ENCODE measurements around the gene OR2T3.
"Not testable (repeated sequence)": the region's sequence is repeated elsewhere in the genome, so short reads cannot be mapped to it uniquely, and the experiment has no call there.

The OR2T3 gene

GRCh38 chr1:248473051-248473450 lies at the start of gene OR2T3:
Gene OR2T3, plus strand, starts transcription at chr1:248473351. Its CDS starts 0 bp downstream, at chr1:248473351.
- not testable (repeated sequence) for DNase-seq (ENCODE audit: low read depth); H3K4me3 ChIP-seq (ENCODE audit: low read length)

- DNase-seq (ENCODE audit: low read depth); H3K4me3 ChIP-seq (ENCODE audit: low read length): not testable (repeated sequence)
Observed at GRCh38 chr1:248427526-248428191, 45.5 kb upstream of the OR2T3 start.

- not testable (repeated sequence) for H3K4me3 ChIP-seq (ENCODE audit: low read length); DNase-seq (ENCODE audit: low read depth)
Observed at GRCh38 chr1:248428192-248428533, 45.0 kb upstream of the OR2T3 start.

DNA sequence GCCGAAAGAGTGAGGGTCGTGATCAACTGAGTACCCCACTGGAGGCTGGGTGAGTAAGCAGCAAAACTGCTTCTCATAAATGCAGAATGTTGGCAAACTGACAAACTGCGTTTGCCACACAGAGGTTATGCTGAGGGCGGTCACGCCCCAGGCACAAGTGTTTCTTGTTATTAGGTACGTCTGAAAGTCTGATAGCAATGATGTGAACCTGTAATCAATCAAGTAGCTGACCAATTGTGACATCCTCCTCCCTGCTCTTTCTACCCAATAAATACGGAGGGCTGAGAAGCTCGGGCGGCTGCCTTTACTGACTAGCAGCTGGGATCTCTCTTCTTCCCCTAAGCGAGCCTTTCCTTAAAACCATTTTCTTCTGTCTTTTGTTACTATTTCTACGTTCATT lies 41.5 kb upstream of the OR2T3 start:
- DNase-seq (ENCODE audit: low read depth); H3K4me3 ChIP-seq (ENCODE audit: low read length): not testable (repeated sequence)

GRCh38 chr1:248432201-248432600 lies 41.0 kb upstream of the OR2T3 start:
- not testable (repeated sequence) for DNase-seq (ENCODE audit: low read depth); H3K4me3 ChIP-seq (ENCODE audit: low read length)

DNA sequence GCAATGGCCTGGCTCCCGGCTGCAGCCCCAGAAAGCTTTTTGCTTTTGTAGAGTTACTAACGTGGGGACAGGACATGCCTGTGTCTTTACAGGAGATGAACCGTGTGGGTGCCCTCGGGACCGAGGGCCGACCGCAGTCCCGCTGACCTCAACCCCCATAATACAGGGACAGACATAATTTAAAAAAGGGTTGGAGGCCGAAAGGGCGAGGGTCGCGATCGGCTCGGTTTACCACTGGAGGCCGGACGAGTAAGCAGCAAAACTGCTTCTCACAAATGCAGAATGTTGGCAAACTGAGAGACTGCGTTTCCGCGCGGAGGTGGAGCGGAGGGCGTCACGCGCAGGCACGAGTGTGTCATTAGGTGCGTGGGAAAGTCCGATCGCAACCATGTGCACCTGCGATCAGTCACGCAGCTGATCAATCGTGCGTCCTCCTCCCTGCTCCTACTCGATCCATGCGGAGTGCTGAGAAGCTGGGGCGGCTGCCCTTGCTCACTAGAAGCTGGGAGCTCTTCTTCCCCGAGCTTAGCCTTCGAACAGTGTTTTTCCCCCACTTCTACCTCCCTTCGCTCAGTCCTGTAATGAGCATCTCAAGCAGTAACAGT lies 39.2 kb upstream of the OR2T3 start:
- not testable (repeated sequence) for DNase-seq (ENCODE audit: low read depth); H3K4me3 ChIP-seq (ENCODE audit: low read length)

DNA sequence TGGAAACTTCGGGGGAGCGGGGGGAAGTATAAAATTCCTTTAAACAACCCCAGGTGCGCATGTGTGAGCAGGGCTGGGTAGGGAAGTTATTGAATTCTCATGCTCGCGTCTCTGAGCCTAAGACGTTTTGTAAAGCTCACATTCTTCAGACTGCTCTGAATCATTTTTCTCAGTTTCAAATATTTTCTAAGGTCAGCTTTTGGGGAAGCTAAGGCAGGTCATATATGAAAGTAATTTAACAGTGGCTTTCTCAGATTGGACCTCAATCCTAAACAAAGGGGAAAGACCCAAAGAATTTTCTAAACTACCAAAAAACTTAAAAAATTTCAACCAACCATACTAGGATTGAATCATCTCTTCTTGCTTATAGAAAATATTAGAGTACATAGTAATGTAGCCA lies 38.2 kb upstream of the OR2T3 start:
- not testable (repeated sequence) for DNase-seq (ENCODE audit: low read depth); H3K4me3 ChIP-seq (ENCODE audit: low read length)

GRCh38 chr1:248436303-248436702 lies 36.8 kb upstream of the OR2T3 start:
- not testable (repeated sequence) for DNase-seq (ENCODE audit: low read depth); H3K4me3 ChIP-seq (ENCODE audit: low read length)

GRCh38 chr1:248438668-248439067 lies 34.5 kb upstream of the OR2T3 start:
- DNase-seq (ENCODE audit: low read depth); H3K4me3 ChIP-seq (ENCODE audit: low read length): not testable (repeated sequence)

DNA sequence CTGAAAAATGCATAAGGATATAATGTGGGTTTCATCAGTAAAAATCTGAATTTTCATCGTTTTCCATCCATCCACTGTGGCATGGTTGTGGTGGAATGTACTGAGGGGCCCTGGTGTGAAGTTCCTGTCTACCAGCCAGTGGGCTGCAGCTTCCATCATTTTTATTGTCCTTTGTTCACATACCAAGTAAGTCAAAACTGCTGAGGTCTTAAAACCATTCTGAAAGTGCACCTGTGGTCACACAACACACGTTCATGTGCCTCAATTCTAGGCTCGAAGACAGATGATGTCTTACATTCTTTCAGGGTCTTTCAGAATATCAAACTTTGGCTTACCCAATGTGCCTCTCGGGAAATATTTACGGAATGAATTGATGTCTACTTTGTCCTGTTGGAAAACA lies 33.9 kb upstream of the OR2T3 start:
- DNase-seq (ENCODE audit: low read depth); H3K4me3 ChIP-seq (ENCODE audit: low read length): not testable (repeated sequence)

DNA sequence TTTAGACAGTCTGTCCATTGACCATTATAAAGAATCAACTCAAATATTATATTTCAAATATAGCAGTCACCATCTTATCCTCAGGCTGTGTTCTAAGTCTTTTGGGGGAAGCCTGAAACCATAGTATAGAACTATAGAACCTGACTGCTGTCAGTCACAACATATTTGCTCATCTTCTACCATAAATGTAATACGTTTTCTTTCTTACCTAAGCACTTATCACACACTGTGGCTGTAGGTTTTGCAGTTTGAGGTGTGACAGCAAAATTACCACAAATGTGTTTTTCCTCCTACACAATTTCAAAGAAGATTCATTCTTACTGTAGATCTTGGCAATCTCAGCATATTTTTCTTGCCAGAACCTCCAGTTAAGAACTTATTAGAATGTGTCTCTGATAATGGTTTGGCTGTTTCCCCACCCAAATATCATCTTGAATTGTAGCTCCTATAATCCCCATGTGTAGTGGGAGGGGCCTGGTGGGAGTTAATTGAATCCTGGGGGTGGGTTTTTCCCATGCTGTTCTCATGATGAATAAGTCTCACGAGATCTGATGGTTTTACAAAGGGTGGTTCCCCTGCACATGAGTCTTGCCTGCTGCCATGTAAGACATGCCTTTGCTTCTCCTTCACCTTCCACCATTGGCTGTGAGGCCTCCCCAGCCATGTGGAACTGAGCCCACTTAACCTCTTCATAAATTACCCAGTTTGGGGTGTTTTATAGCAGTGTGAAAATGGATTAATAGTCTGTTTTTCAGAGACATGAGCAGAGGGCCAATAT lies 30.5 kb upstream of the OR2T3 start:
- H3K4me3 ChIP-seq (ENCODE audit: low read length); DNase-seq (ENCODE audit: low read depth): not testable (repeated sequence)

DNA sequence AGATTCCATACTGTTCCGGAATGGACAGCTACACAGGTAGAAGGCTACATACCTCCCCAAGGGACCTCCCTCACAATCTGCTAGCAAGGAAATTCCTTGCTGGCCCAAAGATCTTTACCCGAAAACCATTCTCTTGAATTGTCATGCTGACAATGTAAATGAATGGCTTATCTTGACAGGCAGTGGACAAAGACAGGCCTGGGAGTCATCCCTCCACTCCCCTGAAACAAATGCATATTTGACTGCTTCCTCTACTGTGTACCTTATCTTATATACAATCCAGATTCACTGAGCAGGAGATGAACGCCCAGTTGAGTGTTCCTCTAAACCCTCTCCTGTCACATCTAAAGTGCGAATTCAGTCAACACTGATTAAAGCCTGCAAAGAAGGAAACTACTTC lies 28.5 kb upstream of the OR2T3 start:
- DNase-seq (ENCODE audit: low read depth); H3K4me3 ChIP-seq (ENCODE audit: low read length): not testable (repeated sequence)

DNA sequence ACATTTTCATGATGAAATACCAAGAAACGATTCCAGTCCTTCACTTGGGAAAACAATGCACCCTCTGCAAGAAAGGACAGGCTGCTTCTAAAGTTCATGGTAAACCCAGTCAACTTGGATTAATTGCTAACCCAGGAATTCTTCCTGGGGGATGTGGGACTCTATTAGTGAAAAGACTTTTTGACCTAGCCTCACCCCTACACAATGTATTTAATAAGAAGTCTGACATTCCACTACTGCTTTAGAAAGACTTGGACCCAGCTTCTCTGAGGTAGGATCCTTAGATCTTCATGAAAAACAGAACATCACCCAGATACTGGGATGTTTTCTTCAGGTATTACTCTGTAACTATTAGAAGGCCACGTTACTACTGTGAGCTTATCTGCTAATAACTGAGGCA lies 27.8 kb upstream of the OR2T3 start, which contains the start of gene OR2T2:
TSS of gene OR2T2 (plus strand) at position 239 of the 400 bp plus-strand sequence. CDS start 7,161 bp downstream, outside the sequence.
- not testable (repeated sequence) for H3K4me3 ChIP-seq (ENCODE audit: low read length); DNase-seq (ENCODE audit: low read depth)

- not testable (repeated sequence) for H3K4me3 ChIP-seq (ENCODE audit: low read length); DNase-seq (ENCODE audit: low read depth)
Observed at GRCh38 chr1:248448409-248449074, 24.6 kb upstream of the OR2T3 start.

DNA sequence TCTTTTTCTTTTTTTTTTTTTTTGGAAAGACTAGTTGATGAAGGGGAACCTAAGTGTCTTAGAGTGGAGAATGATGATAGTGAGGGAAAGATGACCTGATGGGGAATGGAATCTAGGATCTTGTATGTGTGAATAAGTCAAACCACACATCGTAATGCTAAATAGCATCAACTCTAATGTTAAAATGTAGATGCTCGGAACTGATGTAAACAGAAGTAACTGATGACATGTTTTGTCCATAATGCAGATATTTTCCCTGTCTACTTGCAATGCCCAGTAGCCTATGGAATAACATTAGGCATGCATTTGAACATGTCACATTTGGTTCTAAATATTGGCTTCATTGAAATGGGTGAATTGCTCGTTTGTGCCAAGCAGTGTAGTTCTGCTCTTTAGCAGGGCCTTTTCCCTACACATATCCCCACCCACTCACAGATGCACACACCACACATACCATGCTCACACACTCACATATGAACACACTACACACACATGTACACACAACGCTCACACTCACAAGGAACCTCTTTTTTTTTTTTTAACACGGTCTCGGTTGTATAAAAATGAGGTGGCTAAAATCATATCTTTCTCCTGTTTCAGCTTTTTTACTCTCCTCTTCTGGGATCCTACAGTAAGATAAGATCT lies 23.2 kb upstream of the OR2T3 start:
- DNase-seq (ENCODE audit: low read depth); H3K4me3 ChIP-seq (ENCODE audit: low read length): not testable (repeated sequence)

- not testable (repeated sequence) for DNase-seq (ENCODE audit: low read depth); H3K4me3 ChIP-seq (ENCODE audit: low read length)
Observed at GRCh38 chr1:248450466-248451145, 22.5 kb upstream of the OR2T3 start.

GRCh38 chr1:248453619-248454018 lies 19.5 kb upstream of the OR2T3 start:
- not testable (repeated sequence) for DNase-seq (ENCODE audit: low read depth); H3K4me3 ChIP-seq (ENCODE audit: low read length)

DNA sequence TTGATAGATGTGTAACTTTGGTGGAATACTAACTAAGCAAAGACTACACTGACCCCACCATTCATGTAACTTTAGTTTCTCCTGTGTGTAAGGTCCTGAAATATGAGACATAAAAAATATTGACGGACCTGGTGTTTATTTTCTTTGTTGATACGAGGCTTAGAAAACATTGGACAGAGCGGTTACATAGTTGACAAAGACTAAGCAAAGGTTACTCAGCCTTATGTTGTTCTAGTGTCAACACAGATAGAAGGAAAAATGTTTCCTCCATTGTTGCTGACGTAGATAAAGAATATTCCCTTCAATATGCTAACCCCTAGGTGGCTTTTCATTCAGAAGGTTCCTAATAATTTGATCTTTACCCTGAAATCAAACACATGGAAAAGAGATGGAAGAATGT lies 18.1 kb upstream of the OR2T3 start:
- H3K4me3 ChIP-seq (ENCODE audit: low read length); DNase-seq (ENCODE audit: low read depth): not testable (repeated sequence)

GRCh38 chr1:248456635-248457034 lies 16.5 kb upstream of the OR2T3 start:
- DNase-seq (ENCODE audit: low read depth); H3K4me3 ChIP-seq (ENCODE audit: low read length): not testable (repeated sequence)

Data from AG10803 (cell line).